HUDEP-2 (cell line): ENCODE measurements around the gene DEDD2.

Experiments used
- DNase-seq, 76 experiments: peaks; one replicate each; lab custom pipeline; 2025; ENCODE audit not compliant: unreplicated experiment in 76 of 76; lab: John Stamatoyannopoulos, UW

The DEDD2 gene

GRCh38 chr19:42151782-42152684 lies 65.4 kb downstream of the DEDD2 start:
- no peak for DNase-seq

GRCh38 chr19:42150911-42151361 lies 66.5 kb downstream of the DEDD2 start:
- no peak for DNase-seq

GRCh38 chr19:42150364-42150763 lies 67.1 kb downstream of the DEDD2 start:
- DNase-seq = no peak

GRCh38 chr19:42149447-42150202 lies 67.9 kb downstream of the DEDD2 start:
- no peak for DNase-seq
